H9 (cell line): Measurements from ENCODE around the gene TRMT1. TPM values are rescaled to one million over a fixed set of nuclear protein-coding genes. Genes with fewer than 3 reads are reported as not detected.

Experiments
- DNase-seq: peaks from one replicate; pipeline ENCODE4 v3.0.0-alpha.2; 2017
- H2AFZ ChIP-seq: one replicate; pipeline ENCODE4 v1.6.1; 2013; ENCODE audit warnings: mild to moderate bottlenecking, low read length, control low read depth, moderate library complexity
- H2AK5ac ChIP-seq: 2 replicates; pipeline ENCODE4 v1.6.1; 2013; ENCODE audit warnings: low read length, control low read depth, mixed read lengths; ENCODE audit not compliant: insufficient read length
- H2BK120ac ChIP-seq: one replicate; pipeline ENCODE4 v1.6.1; 2013; ENCODE audit warnings: low read depth, mild to moderate bottlenecking, low read length, control low read depth, inconsistent platforms; ENCODE audit not compliant: poor library complexity, severe bottlenecking
- H2BK12ac ChIP-seq: 2 replicates; pipeline ENCODE4 v1.6.1; 2013; ENCODE audit warnings: low read length, control low read depth, mixed read lengths, low read depth; ENCODE audit not compliant: insufficient read length
- H2BK15ac ChIP-seq: 2 replicates; pipeline ENCODE4 v1.6.1; 2013; ENCODE audit warnings: low read depth, low read length, control low read depth
- H2BK20ac ChIP-seq: one replicate; pipeline ENCODE4 v1.6.1; 2013; ENCODE audit warnings: low read depth, mild to moderate bottlenecking, low read length, control low read depth, inconsistent platforms; ENCODE audit not compliant: poor library complexity, severe bottlenecking
- H2BK5ac ChIP-seq: 2 replicates; pipeline ENCODE4 v1.6.1; 2013; ENCODE audit warnings: low read length, control low read depth, mixed read lengths; ENCODE audit not compliant: insufficient read length
- H3K14ac ChIP-seq: 2 replicates; pipeline ENCODE4 v1.6.1; 2013; ENCODE audit warnings: low read length, control low read depth; ENCODE audit not compliant: insufficient read depth
- H3K18ac ChIP-seq: 2 replicates; pipeline ENCODE4 v1.6.1; 2013; ENCODE audit warnings: low read depth, mild to moderate bottlenecking, mixed read lengths, low read length, control low read depth; ENCODE audit not compliant: insufficient read length
- H3K23ac ChIP-seq: 2 replicates; pipeline ENCODE4 v1.6.1; 2013; ENCODE audit warnings: low read length, control low read depth, mixed read lengths, low read depth; ENCODE audit not compliant: insufficient read length
- H3K23me2 ChIP-seq: 2 replicates; pipeline ENCODE4 v1.6.1; 2013; ENCODE audit warnings: low read depth, mild to moderate bottlenecking, mixed read lengths, low read length, control low read depth; ENCODE audit not compliant: insufficient read length, poor library complexity, severe bottlenecking
- H3K27ac ChIP-seq: 2 replicates; pipeline ENCODE4 v1.5.1; 2013; ENCODE audit warnings: low read length, control low read depth, mixed read lengths, low read depth; ENCODE audit not compliant: insufficient read length
- H3K27me3 ChIP-seq: 2 replicates; pipeline ENCODE4 v1.6.1; 2013; ENCODE audit warnings: low read length, control low read depth, inconsistent platforms; ENCODE audit not compliant: insufficient read depth
- H3K4ac ChIP-seq: 2 replicates; pipeline ENCODE4 v1.6.1; 2013; ENCODE audit warnings: low read depth, mild to moderate bottlenecking, control low read depth, inconsistent platforms, low read length, moderate library complexity
- H3K4me1 ChIP-seq: 2 replicates; pipeline ENCODE4 v1.6.1; 2013; ENCODE audit warnings: low read length, control low read depth, inconsistent platforms; ENCODE audit not compliant: insufficient read depth
- H3K4me2 ChIP-seq: 2 replicates; pipeline ENCODE4 v1.6.1; 2013; ENCODE audit warnings: low read length, control low read depth, mixed read lengths; ENCODE audit not compliant: insufficient read length, insufficient read depth
- H3K56ac ChIP-seq: 2 replicates; pipeline ENCODE4 v1.6.1; 2013; ENCODE audit warnings: low read depth, mild to moderate bottlenecking, mixed read lengths, low read length, control low read depth; ENCODE audit not compliant: insufficient read length
- H3K79me1 ChIP-seq: 2 replicates; pipeline ENCODE4 v1.6.1; 2013; ENCODE audit warnings: low read depth, mild to moderate bottlenecking, moderate library complexity, low read length, control low read depth, inconsistent platforms; ENCODE audit not compliant: insufficient read depth, poor library complexity, severe bottlenecking
- H3K79me2 ChIP-seq: 2 replicates; pipeline ENCODE4 v1.6.1; 2013; ENCODE audit warnings: low read length, control low read depth, inconsistent platforms; ENCODE audit not compliant: insufficient read depth
- H3K9ac ChIP-seq: 2 replicates; pipeline ENCODE4 v1.6.1; 2013; ENCODE audit warnings: low read length, control low read depth, mixed read lengths; ENCODE audit not compliant: insufficient read length; ENCODE audit errors: extremely low read depth
- H3K9me3 ChIP-seq: one replicate; pipeline ENCODE4 v1.6.1; 2013; ENCODE audit warnings: low read depth, low read length, inconsistent platforms; ENCODE audit not compliant: control insufficient read depth
- H3T11ph ChIP-seq: one replicate; pipeline ENCODE4 v1.6.1; 2013; ENCODE audit warnings: mild to moderate bottlenecking, low read length, control low read depth, inconsistent platforms
- H4K20me1 ChIP-seq: one replicate; pipeline ENCODE4 v1.6.1; 2013; ENCODE audit not compliant: control insufficient read depth, insufficient read length, insufficient read depth
- H4K5ac ChIP-seq: 2 replicates; pipeline ENCODE4 v1.6.1; 2013; ENCODE audit warnings: low read depth, mild to moderate bottlenecking, mixed read lengths, low read length, control low read depth; ENCODE audit not compliant: insufficient read length
- H4K8ac ChIP-seq: replicated peaks from 2 replicates; pipeline ENCODE4 v1.6.1; 2013; ENCODE audit warnings: low read length, control low read depth, mixed read lengths, low read depth; ENCODE audit not compliant: insufficient read length
- H4K91ac ChIP-seq: 2 replicates; pipeline ENCODE4 v1.6.1; 2013; ENCODE audit warnings: low read depth, mild to moderate bottlenecking, moderate library complexity, mixed read lengths, low read length, control low read depth; ENCODE audit not compliant: insufficient read length
- H3K27ac Mint-ChIP-seq, 3 experiments: 2 replicates in 2 of 3; 3 replicates in 1 of 3; pipeline ENCODE4 v1.8.0; 2020 to 2021; ENCODE audit warnings: mixed read lengths in 3 of 3, mild to moderate bottlenecking in 1 of 3, moderate library complexity in 1 of 3
- H3K27me3 Mint-ChIP-seq: 2 replicates; pipeline ENCODE4 v1.8.0; 2021; ENCODE audit warnings: low read depth, mild to moderate bottlenecking, moderate library complexity, mixed read lengths
- H3K36me3 Mint-ChIP-seq, 3 experiments: 2 replicates in 2 of 3; 3 replicates in 1 of 3; pipeline ENCODE4 v1.8.0; 2020 to 2021; ENCODE audit warnings: low read depth in 3 of 3, mixed read lengths in 3 of 3; ENCODE audit not compliant: insufficient read depth in 1 of 3
- H3K4me1 Mint-ChIP-seq, 2 experiments: 2 replicates each; pipeline ENCODE4 v1.8.0; 2020; ENCODE audit warnings: mixed read lengths in 2 of 2
- H3K4me3 Mint-ChIP-seq, 2 experiments: 2 replicates in 1 of 2; 3 replicates in 1 of 2; pipeline ENCODE4 v1.8.0; 2020 to 2021; ENCODE audit warnings: mild to moderate bottlenecking in 2 of 2, mixed read lengths in 2 of 2, moderate library complexity in 1 of 2
- H3K9me3 Mint-ChIP-seq, 2 experiments: 2 replicates in 1 of 2; 3 replicates in 1 of 2; pipeline ENCODE4 v1.8.0; 2020; ENCODE audit warnings: mild to moderate bottlenecking in 2 of 2, mixed read lengths in 2 of 2, moderate library complexity in 1 of 2
- CTCF ChIP-seq: fragments of 200-600 bp; sonication (generic); conservative IDR thresholded peaks from 3 replicates; pipeline ENCODE4 v1.8.0; 2021; ENCODE audit warnings: antibody characterized with exemption, mild to moderate bottlenecking
- WGBS: extraction: QIAGEN DNeasy Blood & Tissue Kit; methylation state at CpG from one replicate; pipeline ENCODE4 v1.1.7; 2013; ENCODE audit warnings: missing lambda C conversion rate, low lambda C conversion rate, mixed read lengths; ENCODE audit not compliant: insufficient read length; ENCODE audit errors: extremely low coverage; 5-methylcytosine and 5-hydroxymethylcytosine counted together
- total RNA-seq: library from RNA; stranded (reverse); gene quantifications from 2 replicates; pipeline ENCODE4 v1.2.1, GENCODE V29; 2021

The TRMT1 gene
- total RNA-seq, 1 experiment from 2014 or later, result 95.7 TPM

GRCh38 chr19:13122980-13123957 is 6.7 kb upstream of the TRMT1 start:
- Histone ChIP-seq H3K18ac (no peak overlapping the region), H3K79me2 (peaks cover 70% of the 10 kb centered on the region), H3K4ac (no peak overlapping the region), H2BK120ac (no peak overlapping the region), H4K91ac (no peak overlapping the region), H3K27ac (no peak overlapping the region), H2BK5ac (no peak overlapping the region), H3K9me3 (no peaks in the 10 kb centered on the region), H3K27me3 (no peaks in the 10 kb centered on the region), H2BK20ac (no peak overlapping the region), H2AFZ (no peak overlapping the region), H4K8ac (no peak overlapping the region), H2BK12ac (no peak overlapping the region), H3K79me1 (peaks cover 2% of the 10 kb centered on the region), H4K5ac (no peak overlapping the region), H3K23me2 (peaks cover 5% of the 10 kb centered on the region), H3K4me1 (peaks cover 11% of the 10 kb centered on the region; the same call in 1 of the 2 replicates), H3K4me2 (no peak overlapping the region), H3K14ac (no peak overlapping the region), H4K20me1 (no peaks in the 10 kb centered on the region), H2BK15ac (no peak overlapping the region), H3K23ac (no peak overlapping the region), H3K9ac (no peak overlapping the region), H3T11ph (no peak overlapping the region), H2AK5ac (no peak overlapping the region), H3K56ac (no peak overlapping the region)
- Mint-ChIP-seq H3K9me3 (no peaks in the 10 kb centered on the region), H3K4me1 (peaks cover 43 to 45% of the 10 kb centered on the region in 2 experiments), H3K36me3 (peaks cover 5 to 54% (median 36%) of the 10 kb centered on the region in 3 experiments; a peak in 5 of 7 replicates), H3K27ac (peak overlapping the region; percentile 41 to 83 (median 68); a peak in 4 of 7 replicates), H3K4me3 (no peak overlapping the region), H3K27me3 (no peaks in the 10 kb centered on the region)
- no peak for TF ChIP-seq CTCF
- no CpG with 5 or more reads among the region's 20 CpGs for WGBS
- DNase-seq, result no peak
